WTC11 (cell line): ENCODE measurements around the gene RGS7. TPM values are rescaled to one million over a fixed set of nuclear protein-coding genes. Genes with fewer than 3 reads are reported as not detected.

ENCODE experiments used
- ATAC-seq: fragments of 200-7000 bp; cut with Tn5 transposase; 2 replicates; pipeline ENCODE4 v1.10.0; 2021; ENCODE audit warnings: mild to moderate bottlenecking, moderate library complexity
- CTCF ChIA-PET: fragments of 300-600 bp; sonication (Branson Sonifier 250); formaldehyde crosslinking; loops from one replicate; lab custom pipeline; 2021; ENCODE audit warnings: antibody characterized with exemption; lab: Charles Lee
- POLR2A ChIA-PET: fragments of 350-600 bp; sonication (Branson Sonifier 250); formaldehyde crosslinking; loops from one replicate; lab custom pipeline; 2021; ENCODE audit warnings: antibody characterized with exemption; lab: Charles Lee
- DNase-seq: peaks from one replicate; pipeline ENCODE4 v3.0.0; 2021; ENCODE audit warnings: low spot score
- H3K27ac Mint-ChIP-seq: 2 replicates; pipeline ENCODE4 v1.8.0; 2021; ENCODE audit warnings: mixed read lengths
- H3K27me3 Mint-ChIP-seq: 2 replicates; pipeline ENCODE4 v1.8.0; 2021; ENCODE audit warnings: low read depth, mild to moderate bottlenecking, moderate library complexity, mixed read lengths
- H3K36me3 Mint-ChIP-seq: 2 replicates; pipeline ENCODE4 v1.8.0; 2021; ENCODE audit warnings: mixed read lengths
- H3K4me1 Mint-ChIP-seq: 2 replicates; pipeline ENCODE4 v1.8.0; 2022; ENCODE audit warnings: mixed read lengths
- H3K4me3 Mint-ChIP-seq: 2 replicates; pipeline ENCODE4 v1.8.0; 2021; ENCODE audit warnings: mild to moderate bottlenecking, moderate library complexity, mixed read lengths
- H3K9me3 Mint-ChIP-seq: 2 replicates; pipeline ENCODE4 v1.8.0; 2021; ENCODE audit warnings: mixed read lengths
- ESRRA ChIP-seq: sonication (generic); formaldehyde crosslinking; IDR thresholded peaks from 2 replicates; pipeline ENCODE4 v1.8.1; 2022; ENCODE audit warnings: mild to moderate bottlenecking, missing genetic modification reagents, borderline replicate concordance
- GABPB1 ChIP-seq: sonication (generic); formaldehyde crosslinking; IDR thresholded peaks from 2 replicates; pipeline ENCODE4 v1.8.1; 2023; ENCODE audit warnings: mild to moderate bottlenecking, missing genetic modification reagents
- NR2C2 ChIP-seq: sonication (generic); formaldehyde crosslinking; IDR thresholded peaks from 2 replicates; pipeline ENCODE4 v1.8.0; 2022; ENCODE audit warnings: mild to moderate bottlenecking, missing genetic modification reagents
- NR3C1 ChIP-seq: sonication (generic); formaldehyde crosslinking; conservative IDR thresholded peaks from 2 replicates; pipeline ENCODE4 v1.8.1; 2023; ENCODE audit warnings: low read depth, mild to moderate bottlenecking, missing genetic modification reagents
- SMAD3 ChIP-seq: sonication (generic); formaldehyde crosslinking; IDR thresholded peaks from 2 replicates; pipeline ENCODE4 v1.8.0; 2022; ENCODE audit warnings: missing genetic modification reagents, mild to moderate bottlenecking, borderline replicate concordance
- SMAD4 ChIP-seq: sonication (generic); formaldehyde crosslinking; IDR thresholded peaks from 2 replicates; pipeline ENCODE4 v1.8.0; 2022; ENCODE audit warnings: mild to moderate bottlenecking, missing genetic modification reagents
- TEAD4 ChIP-seq: sonication (generic); formaldehyde crosslinking; IDR thresholded peaks from 2 replicates; pipeline ENCODE4 v1.8.0; 2022; ENCODE audit warnings: mild to moderate bottlenecking, missing genetic modification reagents
- ZNF423 ChIP-seq: fragments of 250-450 bp; sonication (Bioruptor Pico); IDR thresholded peaks from 2 replicates; pipeline ENCODE4 v2.1.2; 2022; ENCODE audit warnings: mild to moderate bottlenecking, moderate library complexity
- total RNA-seq: library from RNA; stranded (reverse); gene quantifications from 3 replicates; pipeline ENCODE4 v1.2.3, GENCODE V29; 2021
- TF ChIP-seq, protein P1 (sequence below): sonication (generic); formaldehyde crosslinking; IDR thresholded peaks from 2 replicates; pipeline ENCODE4 v1.8.0; 2022; ENCODE audit warnings: mild to moderate bottlenecking, missing genetic modification reagents
- TF ChIP-seq, protein P2 (sequence below): sonication (generic); formaldehyde crosslinking; IDR thresholded peaks from 2 replicates; pipeline ENCODE4 v1.8.0; 2022; ENCODE audit warnings: mild to moderate bottlenecking, missing genetic modification reagents
- TF ChIP-seq, protein P3 (sequence below): sonication (generic); formaldehyde crosslinking; IDR thresholded peaks from 2 replicates; pipeline ENCODE4 v1.8.1; 2023; ENCODE audit warnings: mild to moderate bottlenecking, missing genetic modification reagents
- TF ChIP-seq, protein P4 (sequence below): sonication (generic); formaldehyde crosslinking; IDR thresholded peaks from 2 replicates; pipeline ENCODE4 v1.8.1; 2023; ENCODE audit warnings: mild to moderate bottlenecking, moderate library complexity, missing genetic modification reagents
- TF ChIP-seq, protein P5 (sequence below): sonication (generic); formaldehyde crosslinking; IDR thresholded peaks from 2 replicates; pipeline ENCODE4 v1.8.0; 2022; ENCODE audit warnings: mild to moderate bottlenecking, missing genetic modification reagents
- TF ChIP-seq, protein P6 (sequence below): fragments of 250-450 bp; sonication (Bioruptor Pico); conservative IDR thresholded peaks from 2 replicates; pipeline ENCODE4 v1.9.0; 2021; ENCODE audit warnings: mild to moderate bottlenecking

The RGS7 gene
- total RNA-seq, 1 experiment from 2014 or later, result 1.2 TPM

DNA sequence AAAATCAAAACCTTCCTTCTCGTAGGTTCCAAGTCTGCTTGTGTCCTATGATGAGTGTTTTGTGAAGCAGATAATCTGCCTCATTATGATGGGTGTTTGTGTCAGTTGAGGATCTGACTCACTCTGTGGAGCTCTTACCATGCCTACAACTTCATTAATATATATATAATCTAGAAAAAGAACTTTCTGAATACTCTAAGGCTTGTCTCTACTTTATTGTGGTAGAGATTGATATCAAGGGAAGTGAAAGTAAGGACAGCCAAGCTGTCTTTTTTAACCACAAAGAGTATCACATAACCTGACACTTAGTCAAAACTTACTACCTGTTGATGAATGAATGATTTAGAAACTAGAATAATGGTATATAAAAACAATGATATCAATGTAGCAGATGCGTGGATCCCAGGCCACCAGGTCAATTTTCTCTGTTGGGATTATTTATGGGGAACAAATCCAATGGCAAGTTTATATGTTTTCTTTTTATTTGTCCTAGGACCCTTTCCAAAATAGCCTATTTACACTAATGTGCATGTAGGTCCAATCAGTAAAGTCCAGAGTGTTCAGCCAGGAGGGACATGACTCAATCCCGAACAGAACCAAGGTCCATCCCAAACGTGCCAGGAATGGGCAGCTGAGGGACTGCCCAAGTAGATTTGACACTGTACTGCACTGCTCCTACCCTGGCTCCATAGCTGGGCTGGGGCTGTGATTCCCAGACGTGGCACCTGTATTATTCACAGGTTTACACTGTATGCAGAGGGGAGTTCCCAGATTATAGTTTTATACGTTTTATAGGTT lies 562.8 kb downstream of the RGS7 start:
- no peaks in the 10 kb centered on the region for H3K4me1 Mint-ChIP-seq
- ATAC-seq (no peak), DNase-seq (no peak)
- no peak overlapping the region for H3K4me3 Mint-ChIP-seq
- TF ChIP-seq NR3C1 (CRISPR knock-in tag), result no peak
- no peak for TF ChIP-seq SMAD3 (CRISPR knock-in tag)
- no peak overlapping the region for H3K27ac Mint-ChIP-seq
- H3K27me3 Mint-ChIP-seq, result no peaks in the 10 kb centered on the region
- ChIA-PET POLR2A (no interaction called here), CTCF (no interaction called here)
- peaks cover 7% of the 10 kb centered on the region for H3K36me3 Mint-ChIP-seq
- peaks cover 21% of the 10 kb centered on the region for H3K9me3 Mint-ChIP-seq

DNA sequence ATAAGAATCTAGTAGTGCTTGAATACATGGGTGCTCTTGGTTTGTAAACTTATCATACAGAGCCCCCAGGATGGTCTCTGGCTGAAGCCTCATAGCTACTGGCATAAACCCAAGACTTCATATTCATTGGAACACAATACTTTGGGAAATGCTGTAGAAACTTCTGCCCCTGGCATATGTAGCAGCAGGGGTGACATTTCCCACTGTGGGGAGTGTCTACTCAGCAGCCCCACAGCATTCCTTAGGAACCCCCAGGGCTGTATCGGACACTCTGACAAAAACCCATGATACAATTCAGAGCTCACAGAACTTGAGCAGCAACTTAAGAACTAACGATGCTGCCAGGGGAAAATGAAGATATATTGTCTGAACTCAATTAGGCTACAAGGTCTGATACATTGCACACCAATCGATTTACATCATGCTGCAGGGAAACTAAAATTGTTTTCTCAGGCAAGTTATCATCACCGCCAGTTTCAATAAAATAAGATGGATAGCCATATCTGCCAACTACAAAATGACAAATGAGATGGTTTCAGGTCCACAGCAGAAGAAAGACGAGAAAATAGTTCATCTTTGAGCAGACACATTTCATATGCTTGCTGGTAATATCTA lies 564.0 kb downstream of the RGS7 start:
- H3K4me1 Mint-ChIP-seq, result no peaks in the 10 kb centered on the region
- ATAC-seq, result no peak
- H3K27ac Mint-ChIP-seq, result no peak overlapping the region
- CTCF ChIA-PET, result no interaction called here
- no peak overlapping the region for H3K4me3 Mint-ChIP-seq
- TF ChIP-seq ZNF423 (CRISPR knock-in tag) (no peak), GABPB1 (CRISPR knock-in tag) (no peak), NR3C1 (CRISPR knock-in tag) (no peak), SMAD4 (no peak), NR2C2 (CRISPR knock-in tag) (no peak), TEAD4 (CRISPR knock-in tag) (no peak), ESRRA (CRISPR knock-in tag) (no peak)
- TF ChIP-seq, protein P1, sequence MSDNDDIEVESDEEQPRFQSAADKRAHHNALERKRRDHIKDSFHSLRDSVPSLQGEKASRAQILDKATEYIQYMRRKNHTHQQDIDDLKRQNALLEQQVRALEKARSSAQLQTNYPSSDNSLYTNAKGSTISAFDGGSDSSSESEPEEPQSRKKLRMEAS, result no peak
- TF ChIP-seq, protein P2, sequence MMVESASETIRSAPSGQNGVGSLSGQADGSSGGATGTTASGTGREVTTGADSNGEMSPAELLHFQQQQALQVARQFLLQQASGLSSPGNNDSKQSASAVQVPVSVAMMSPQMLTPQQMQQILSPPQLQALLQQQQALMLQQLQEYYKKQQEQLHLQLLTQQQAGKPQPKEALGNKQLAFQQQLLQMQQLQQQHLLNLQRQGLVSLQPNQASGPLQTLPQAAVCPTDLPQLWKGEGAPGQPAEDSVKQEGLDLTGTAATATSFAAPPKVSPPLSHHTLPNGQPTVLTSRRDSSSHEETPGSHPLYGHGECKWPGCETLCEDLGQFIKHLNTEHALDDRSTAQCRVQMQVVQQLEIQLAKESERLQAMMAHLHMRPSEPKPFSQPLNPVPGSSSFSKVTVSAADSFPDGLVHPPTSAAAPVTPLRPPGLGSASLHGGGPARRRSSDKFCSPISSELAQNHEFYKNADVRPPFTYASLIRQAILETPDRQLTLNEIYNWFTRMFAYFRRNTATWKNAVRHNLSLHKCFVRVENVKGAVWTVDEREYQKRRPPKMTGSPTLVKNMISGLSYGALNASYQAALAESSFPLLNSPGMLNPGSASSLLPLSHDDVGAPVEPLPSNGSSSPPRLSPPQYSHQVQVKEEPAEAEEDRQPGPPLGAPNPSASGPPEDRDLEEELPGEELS (CRISPR knock-in tag), result no peak
- TF ChIP-seq, protein P3, sequence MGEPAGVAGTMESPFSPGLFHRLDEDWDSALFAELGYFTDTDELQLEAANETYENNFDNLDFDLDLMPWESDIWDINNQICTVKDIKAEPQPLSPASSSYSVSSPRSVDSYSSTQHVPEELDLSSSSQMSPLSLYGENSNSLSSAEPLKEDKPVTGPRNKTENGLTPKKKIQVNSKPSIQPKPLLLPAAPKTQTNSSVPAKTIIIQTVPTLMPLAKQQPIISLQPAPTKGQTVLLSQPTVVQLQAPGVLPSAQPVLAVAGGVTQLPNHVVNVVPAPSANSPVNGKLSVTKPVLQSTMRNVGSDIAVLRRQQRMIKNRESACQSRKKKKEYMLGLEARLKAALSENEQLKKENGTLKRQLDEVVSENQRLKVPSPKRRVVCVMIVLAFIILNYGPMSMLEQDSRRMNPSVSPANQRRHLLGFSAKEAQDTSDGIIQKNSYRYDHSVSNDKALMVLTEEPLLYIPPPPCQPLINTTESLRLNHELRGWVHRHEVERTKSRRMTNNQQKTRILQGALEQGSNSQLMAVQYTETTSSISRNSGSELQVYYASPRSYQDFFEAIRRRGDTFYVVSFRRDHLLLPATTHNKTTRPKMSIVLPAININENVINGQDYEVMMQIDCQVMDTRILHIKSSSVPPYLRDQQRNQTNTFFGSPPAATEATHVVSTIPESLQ (CRISPR knock-in tag), result no peak
- TF ChIP-seq, protein P4, sequence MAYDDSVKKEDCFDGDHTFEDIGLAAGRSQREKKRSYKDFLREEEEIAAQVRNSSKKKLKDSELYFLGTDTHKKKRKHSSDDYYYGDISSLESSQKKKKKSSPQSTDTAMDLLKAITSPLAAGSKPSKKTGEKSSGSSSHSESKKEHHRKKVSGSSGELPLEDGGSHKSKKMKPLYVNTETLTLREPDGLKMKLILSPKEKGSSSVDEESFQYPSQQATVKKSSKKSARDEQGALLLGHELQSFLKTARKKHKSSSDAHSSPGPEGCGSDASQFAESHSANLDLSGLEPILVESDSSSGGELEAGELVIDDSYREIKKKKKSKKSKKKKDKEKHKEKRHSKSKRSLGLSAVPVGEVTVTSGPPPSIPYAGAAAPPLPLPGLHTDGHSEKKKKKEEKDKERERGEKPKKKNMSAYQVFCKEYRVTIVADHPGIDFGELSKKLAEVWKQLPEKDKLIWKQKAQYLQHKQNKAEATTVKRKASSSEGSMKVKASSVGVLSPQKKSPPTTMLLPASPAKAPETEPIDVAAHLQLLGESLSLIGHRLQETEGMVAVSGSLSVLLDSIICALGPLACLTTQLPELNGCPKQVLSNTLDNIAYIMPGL (CRISPR knock-in tag), result no peak
- TF ChIP-seq, protein P5, sequence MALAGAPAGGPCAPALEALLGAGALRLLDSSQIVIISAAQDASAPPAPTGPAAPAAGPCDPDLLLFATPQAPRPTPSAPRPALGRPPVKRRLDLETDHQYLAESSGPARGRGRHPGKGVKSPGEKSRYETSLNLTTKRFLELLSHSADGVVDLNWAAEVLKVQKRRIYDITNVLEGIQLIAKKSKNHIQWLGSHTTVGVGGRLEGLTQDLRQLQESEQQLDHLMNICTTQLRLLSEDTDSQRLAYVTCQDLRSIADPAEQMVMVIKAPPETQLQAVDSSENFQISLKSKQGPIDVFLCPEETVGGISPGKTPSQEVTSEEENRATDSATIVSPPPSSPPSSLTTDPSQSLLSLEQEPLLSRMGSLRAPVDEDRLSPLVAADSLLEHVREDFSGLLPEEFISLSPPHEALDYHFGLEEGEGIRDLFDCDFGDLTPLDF (CRISPR knock-in tag), result no peak
- TF ChIP-seq, protein P6, sequence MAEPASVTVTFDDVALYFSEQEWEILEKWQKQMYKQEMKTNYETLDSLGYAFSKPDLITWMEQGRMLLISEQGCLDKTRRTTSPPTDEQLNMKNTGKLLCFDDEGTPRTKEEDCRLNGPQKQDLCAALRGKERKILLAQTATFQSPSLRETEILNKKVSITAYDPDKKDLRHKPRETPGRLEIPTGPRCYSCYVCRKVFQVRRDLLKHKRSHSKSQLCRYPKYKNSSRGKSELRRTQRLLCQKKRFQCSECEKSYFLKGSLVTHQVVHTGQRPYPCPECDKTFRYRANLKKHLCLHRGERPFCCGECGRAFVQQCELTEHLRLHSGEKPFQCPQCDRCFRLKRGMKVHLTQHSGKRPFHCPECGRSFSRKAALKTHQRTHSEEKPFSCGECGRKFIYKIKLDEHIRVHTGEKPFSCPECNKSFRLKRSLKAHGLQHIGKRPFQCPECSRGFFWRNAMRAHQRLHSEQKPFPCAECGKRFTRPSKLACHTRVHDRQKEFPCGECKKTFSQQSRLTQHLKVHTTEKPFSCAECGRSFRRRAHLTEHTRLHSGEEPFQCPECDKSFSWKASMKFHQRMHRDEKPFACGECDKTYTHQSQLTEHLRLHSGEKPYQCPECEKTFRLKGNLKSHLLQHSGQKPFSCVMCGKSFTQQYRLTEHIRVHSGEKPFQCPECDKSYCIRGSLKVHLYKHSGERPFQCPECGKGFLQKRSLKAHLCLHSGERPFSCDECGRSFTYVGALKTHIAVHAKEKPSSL (CRISPR knock-in tag), result no peak
- TF ChIP-seq, all 79 proteins: peak for 0
- DNase-seq, result no peak
- H3K9me3 Mint-ChIP-seq, result peaks cover 32% of the 10 kb centered on the region
- H3K27me3 Mint-ChIP-seq, result no peaks in the 10 kb centered on the region
- H3K36me3 Mint-ChIP-seq, result peaks cover 17% of the 10 kb centered on the region
- POLR2A ChIA-PET, result no interaction called here
